GM23338 (cell line): ENCODE measurements around the gene DPEP3. TPM values are rescaled to one million over a fixed set of nuclear protein-coding genes. Genes with fewer than 3 reads are reported as not detected.

Experiments used
- ATAC-seq: fragments of 200-7000 bp; cut with Tn5 transposase; 3 replicates; pipeline ENCODE4 v1.9.1; 2020
- DNase-seq: peaks from one replicate; pipeline ENCODE4 v3.0.0-alpha.2; 2015; ENCODE audit warnings: low spot score
- H2AFZ ChIP-seq: fragments of 200-600 bp; sonication (generic); 2 replicates; pipeline ENCODE4 v1.8.0; 2016; ENCODE audit warnings: antibody characterized with exemption, mild to moderate bottlenecking, moderate library complexity
- H3F3A ChIP-seq: fragments of 200-600 bp; sonication (generic); replicated peaks from 2 replicates; pipeline ENCODE4 v1.8.0; 2017; ENCODE audit warnings: antibody characterized with exemption, mixed run types, low read depth
- H3K27ac ChIP-seq: fragments of 200-600 bp; sonication (generic); 2 replicates; pipeline ENCODE4 v1.6.1; 2016; ENCODE audit warnings: low read depth
- H3K27me3 ChIP-seq: fragments of 200-600 bp; sonication (generic); 2 replicates; pipeline ENCODE4 v1.8.0; 2016; ENCODE audit warnings: mild to moderate bottlenecking, mixed run types, moderate library complexity; ENCODE audit not compliant: insufficient read depth
- H3K36me3 ChIP-seq: fragments of 200-600 bp; sonication (generic); 2 replicates; pipeline ENCODE4 v1.8.0; 2016; ENCODE audit warnings: mild to moderate bottlenecking; ENCODE audit not compliant: insufficient read depth
- H3K4me1 ChIP-seq: fragments of 200-600 bp; sonication (generic); 2 replicates; pipeline ENCODE4 v1.8.0; 2016; ENCODE audit warnings: mild to moderate bottlenecking, moderate library complexity; ENCODE audit not compliant: insufficient read depth
- H3K4me2 ChIP-seq: fragments of 200-600 bp; sonication (generic); 2 replicates; pipeline ENCODE4 v1.7.1; 2017; ENCODE audit warnings: mixed run types
- H3K4me3 ChIP-seq: fragments of 200-600 bp; sonication (generic); 2 replicates; pipeline ENCODE4 v1.6.1; 2016; ENCODE audit warnings: mixed run types
- H3K79me2 ChIP-seq: fragments of 200-600 bp; sonication (generic); replicated peaks from 2 replicates; pipeline ENCODE4 v1.8.0; 2017; ENCODE audit warnings: mild to moderate bottlenecking; ENCODE audit not compliant: insufficient read depth
- H3K9me2 ChIP-seq: fragments of 200-600 bp; sonication (generic); 2 replicates; pipeline ENCODE4 v1.8.0; 2017; ENCODE audit not compliant: insufficient read depth
- H4K20me1 ChIP-seq: fragments of 200-600 bp; sonication (generic); replicated peaks from 2 replicates; pipeline ENCODE4 v1.8.0; 2017; ENCODE audit warnings: mild to moderate bottlenecking; ENCODE audit not compliant: insufficient read depth
- H3K27ac Mint-ChIP-seq: 2 replicates; pipeline ENCODE4 v1.8.0; 2020; ENCODE audit warnings: inconsistent platforms, mild to moderate bottlenecking, moderate library complexity, mixed read lengths
- H3K27me3 Mint-ChIP-seq: 3 replicates; pipeline ENCODE4 v1.8.0; 2022; ENCODE audit warnings: low read depth, mild to moderate bottlenecking, moderate library complexity, mixed read lengths, inconsistent platforms; ENCODE audit not compliant: insufficient read depth, poor library complexity
- H3K36me3 Mint-ChIP-seq: 3 replicates; pipeline ENCODE4 v1.8.0; 2021; ENCODE audit warnings: low read depth, mild to moderate bottlenecking, inconsistent platforms, moderate library complexity, mixed read lengths
- H3K4me1 Mint-ChIP-seq: 3 replicates; pipeline ENCODE4 v1.8.0; 2020; ENCODE audit warnings: mild to moderate bottlenecking, inconsistent platforms, mixed read lengths
- H3K4me3 Mint-ChIP-seq: 3 replicates; pipeline ENCODE4 v1.8.0; 2021; ENCODE audit warnings: moderate library complexity, mild to moderate bottlenecking, inconsistent platforms, mixed read lengths
- H3K9me3 Mint-ChIP-seq: 3 replicates; pipeline ENCODE4 v1.8.0; 2020; ENCODE audit warnings: moderate library complexity, mild to moderate bottlenecking, inconsistent platforms, mixed read lengths
- CREB1 ChIP-seq: fragments of 250-450 bp; sonication (Bioruptor Pico); IDR thresholded peaks from 2 replicates; pipeline ENCODE4 v1.5.0; 2020; ENCODE audit warnings: low read depth, mild to moderate bottlenecking, moderate library complexity
- EZH2 ChIP-seq: fragments of 200-600 bp; sonication (generic); IDR thresholded peaks from one replicate; pipeline ENCODE4 v1.8.0; 2017; ENCODE audit warnings: antibody characterized with exemption, mild to moderate bottlenecking, low read depth; ENCODE audit not compliant: unreplicated experiment
- EZH2phosphoT487 ChIP-seq: fragments of 200-600 bp; sonication (generic); IDR thresholded peaks from one replicate; pipeline ENCODE4 v1.8.1; 2018; ENCODE audit warnings: antibody characterized with exemption; ENCODE audit not compliant: unreplicated experiment
- NANOG ChIP-seq: IDR thresholded peaks from 2 replicates; pipeline ENCODE4 v1.6.1; 2016; ENCODE audit warnings: antibody characterized with exemption, borderline replicate concordance
- ZNF114 ChIP-seq: fragments of 250-450 bp; sonication (Bioruptor Pico); IDR thresholded peaks from 2 replicates; pipeline ENCODE4 v1.5.0; 2020; ENCODE audit warnings: mild to moderate bottlenecking, moderate library complexity
- ZNF331 ChIP-seq: fragments of 250-450 bp; sonication (Bioruptor Pico); IDR thresholded peaks from 2 replicates; pipeline ENCODE4 v1.5.0; 2020; ENCODE audit warnings: low read depth, mild to moderate bottlenecking, moderate library complexity
- ZNF462 ChIP-seq: fragments of 250-450 bp; sonication (Bioruptor Pico); IDR thresholded peaks from 2 replicates; pipeline ENCODE4 v1.5.0; 2020; ENCODE audit warnings: mild to moderate bottlenecking, moderate library complexity
- polyA plus RNA-seq: library from polyadenylated mRNA; unstranded; fragments of >200 nt; fragmentation: Nextera tagmentation; extraction: Ambion mirVana; gene quantifications from 2 replicates; pipeline ENCODE4 v1.2.1, GENCODE V29; 2016
- total RNA-seq: library from RNA; depleted of rRNA; stranded (reverse); fragments of >200 nt; shearing (Covaris generic); gene quantifications from 2 replicates; pipeline ENCODE4 v1.2.3, GENCODE V29; 2014

Gene DPEP3
- total and polyA plus RNA-seq, 2 experiments from 2014 or later: 8.8 to 18.4 TPM

GRCh38 chr16:67932462-67932840 lies 47.8 kb downstream of the DPEP3 start:
- ATAC-seq (no peak), DNase-seq (no peak)
- Histone ChIP-seq H3K9me2 (no peaks in the 10 kb centered on the region), H3K27me3 (no peaks in the 10 kb centered on the region), H3K4me2 (no peak overlapping the region), H3K4me1 (peaks cover 10% of the 10 kb centered on the region; the same call in 1 of the 2 replicates), H3K79me2 (peaks cover 5% of the 10 kb centered on the region; the same call in 1 of the 2 replicates), H2AFZ (no peak overlapping the region), H3F3A (peaks cover 7% of the 10 kb centered on the region; the same call in 1 of the 2 replicates), H3K27ac (no peak overlapping the region), H3K36me3 (no peaks in the 10 kb centered on the region), H3K4me3 (no peak overlapping the region), H4K20me1 (peaks cover 3% of the 10 kb centered on the region)
- Mint-ChIP-seq H3K27me3 (peaks cover 37% of the 10 kb centered on the region), H3K36me3 (peaks cover 20% of the 10 kb centered on the region; the same call in 2 of the 3 replicates), H3K27ac (no peak overlapping the region), H3K4me1 (peaks cover 21% of the 10 kb centered on the region), H3K4me3 (no peak overlapping the region), H3K9me3 (0 out of 3 replicates have a peak, but pooled peaks cover 3% of the 10 kb centered on the region)
- TF ChIP-seq ZNF331 (CRISPR knock-in tag): no peak
- TF ChIP-seq ZNF114 (CRISPR knock-in tag): no peak
- no peak for TF ChIP-seq NANOG
- TF ChIP-seq EZH2phosphoT487: no peak
- no peak for TF ChIP-seq CREB1 (CRISPR knock-in tag)
- no peak for TF ChIP-seq EZH2
- TF ChIP-seq ZNF462 (CRISPR knock-in tag): no peak
